T1000 (cell line): ENCODE measurements around the gene MYCT1.
"Not testable (repeated sequence)": the region's sequence is repeated elsewhere in the genome, so short reads cannot be mapped to it uniquely, and the experiment has no call there.

ENCODE experiments used
- DNase-seq: peaks from one replicate; lab custom pipeline; 2025; ENCODE audit warnings: mixed read lengths; lab: John Stamatoyannopoulos, UW

The MYCT1 gene

GRCh38 chr6:152697634-152698033, at the start of gene MYCT1:
Gene MYCT1, plus strand, starts transcription at chr6:152697897. Its CDS starts 6 bp downstream, at chr6:152697903.
- no peak for DNase-seq

GRCh38 chr6:152648105-152648504, 49.6 kb upstream of the MYCT1 start:
- no peak for DNase-seq

- no peak for DNase-seq
These were observed 45.7 kb upstream of the MYCT1 start for GRCh38 chr6:152651986-152652385.

GRCh38 chr6:152661776-152662175, 35.9 kb upstream of the MYCT1 start:
- DNase-seq: no peak

GRCh38 chr6:152669895-152670294, 27.8 kb upstream of the MYCT1 start:
- DNase-seq: no peak

GRCh38 chr6:152671171-152671570, 26.5 kb upstream of the MYCT1 start:
- DNase-seq: no peak

GRCh38 chr6:152673236-152673635, 24.5 kb upstream of the MYCT1 start:
- no peak for DNase-seq

GRCh38 chr6:152680151-152680550, 17.5 kb upstream of the MYCT1 start:
- DNase-seq: no peak

GRCh38 chr6:152680879-152681517, 16.7 kb upstream of the MYCT1 start:
- DNase-seq: no peak

- DNase-seq: no peak
These were observed 15.6 kb upstream of the MYCT1 start for GRCh38 chr6:152682141-152682540.

GRCh38 chr6:152682935-152683334, 14.8 kb upstream of the MYCT1 start:
- DNase-seq: not testable (repeated sequence)

- no peak for DNase-seq
These were observed 11.9 kb upstream of the MYCT1 start for GRCh38 chr6:152685819-152686218.

- DNase-seq: no peak
These were observed 2.2 kb upstream of the MYCT1 start for GRCh38 chr6:152695372-152696045.

- DNase-seq: no peak
These were observed 1.2 kb upstream of the MYCT1 start for GRCh38 chr6:152696522-152696921.

- DNase-seq: no peak
These were observed 995 bp downstream of the MYCT1 start for GRCh38 chr6:152698692-152699091.

- no peak for DNase-seq
These were observed 2.7 kb downstream of the MYCT1 start for GRCh38 chr6:152700427-152700826.

GRCh38 chr6:152701081-152701862, 3.6 kb downstream of the MYCT1 start:
- no peak for DNase-seq

- DNase-seq: no peak
These were observed 4.2 kb downstream of the MYCT1 start for GRCh38 chr6:152701863-152702401.

GRCh38 chr6:152703750-152704149, 6.1 kb downstream of the MYCT1 start:
- not testable (repeated sequence) for DNase-seq

GRCh38 chr6:152705327-152705726, 7.6 kb downstream of the MYCT1 start:
- no peak for DNase-seq

- no peak for DNase-seq
These were observed 18.6 kb downstream of the MYCT1 start for GRCh38 chr6:152716322-152716721.

GRCh38 chr6:152720974-152721373, 23.3 kb downstream of the MYCT1 start:
- no peak for DNase-seq

GRCh38 chr6:152721956-152722355, 24.3 kb downstream of the MYCT1 start:
- DNase-seq: no peak
